GM18505 (cell line): ENCODE measurements around the gene GALNT5.
"Not testable (repeated sequence)": the region's sequence is repeated elsewhere in the genome, so short reads cannot be mapped to it uniquely, and the experiment has no call there.

Source experiments
- ATAC-seq: cut with Tn5 transposase; IDR thresholded peaks from one replicate; pipeline ENCODE4 v1.9.1; 2021; ENCODE audit not compliant: unreplicated experiment
- POLR2A ChIP-seq: IDR thresholded peaks from 4 replicates; pipeline ENCODE4 v1.6.1; 2011; ENCODE audit warnings: borderline replicate concordance; ENCODE audit not compliant: insufficient read depth, insufficient read length; ENCODE audit errors: extremely low read depth

The GALNT5 gene

DNA sequence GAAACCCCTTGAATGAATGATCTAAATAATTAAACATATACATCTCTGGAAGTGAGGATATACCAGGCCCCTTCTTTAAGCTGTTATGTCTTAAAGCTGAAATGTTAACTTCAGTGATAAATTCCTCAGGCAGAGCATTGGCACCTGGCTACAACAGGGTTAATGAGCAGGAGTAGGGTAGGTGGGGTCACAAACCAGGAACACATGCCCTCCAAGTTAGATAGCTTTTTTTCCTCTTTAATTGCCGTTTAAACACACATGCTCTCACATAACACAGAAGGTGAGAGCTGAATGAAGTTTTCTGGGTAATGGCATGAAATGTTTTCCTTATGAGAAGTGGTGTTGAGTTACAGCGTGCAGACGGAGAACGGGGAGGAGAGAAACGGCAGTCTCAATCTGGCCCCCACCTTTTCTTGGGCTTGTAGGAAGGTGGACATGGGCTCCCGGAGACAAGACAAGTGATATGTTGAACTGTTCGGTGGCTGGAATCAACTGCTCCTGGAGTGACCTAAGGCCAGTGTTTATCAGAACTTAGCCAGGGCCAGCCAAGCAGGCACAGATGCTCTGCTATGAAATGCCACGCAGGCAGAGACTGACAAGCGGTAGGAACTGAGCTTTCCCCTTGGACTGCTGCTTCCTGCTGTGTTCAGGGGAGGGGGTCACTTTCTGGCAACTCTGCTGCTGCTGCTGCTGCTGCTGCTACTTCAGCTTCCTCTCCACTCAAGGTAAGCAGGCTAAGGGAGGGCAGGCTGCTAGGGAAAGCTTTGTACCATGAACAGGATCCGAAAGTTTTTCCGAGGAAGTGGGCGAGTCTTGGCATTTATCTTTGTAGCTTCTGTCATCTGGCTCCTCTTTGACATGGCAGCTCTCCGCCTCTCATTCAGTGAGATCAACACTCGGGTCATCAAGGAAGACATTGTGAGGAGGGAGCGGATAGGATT, at the start of gene GALNT5:
Gene GALNT5 (plus strand): TSS at position 394 of the 941 bp plus-strand sequence. CDS start 378 bp downstream, at position 772.
- TF ChIP-seq POLR2A = no peak
- ATAC-seq = no peak

DNA sequence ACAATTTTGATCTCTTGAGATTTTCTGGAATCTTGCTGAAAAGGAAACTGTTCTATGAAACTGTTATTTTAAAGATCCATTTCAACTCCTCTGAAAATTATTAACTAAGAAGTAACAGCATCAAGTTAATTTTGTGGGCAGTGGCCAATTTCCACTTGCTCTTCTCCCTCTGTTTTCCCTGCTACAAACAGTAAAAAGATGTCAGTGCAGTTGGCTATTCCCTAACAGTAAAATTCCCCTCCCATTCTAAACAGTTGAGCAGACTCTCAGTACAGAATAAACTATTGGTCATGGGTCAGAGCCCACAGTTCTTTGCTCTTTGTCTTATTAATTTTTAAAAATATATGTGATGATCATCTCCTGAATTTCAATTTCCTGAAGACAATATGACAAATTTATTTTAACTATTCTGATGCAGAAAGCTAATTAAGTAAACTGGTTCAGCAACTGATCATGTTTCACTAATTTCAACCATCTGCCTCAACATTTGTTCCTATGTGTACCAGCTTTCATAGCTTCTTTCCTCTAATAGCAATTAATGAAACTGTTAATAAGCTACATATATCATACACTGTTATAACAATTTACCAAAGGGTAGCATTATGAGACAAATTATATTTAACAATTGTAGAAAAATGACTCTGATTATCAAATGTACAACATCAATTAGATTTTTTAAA, 41.1 kb upstream of the GALNT5 start:
- no peak for TF ChIP-seq POLR2A
- ATAC-seq = no peak

- TF ChIP-seq POLR2A = no peak
- ATAC-seq = no peak
Observed at GRCh38 chr2:157217409-157217808, 40.1 kb upstream of the GALNT5 start.

- no peak for ATAC-seq
- TF ChIP-seq POLR2A = no peak
Observed at GRCh38 chr2:157218911-157219310, 38.6 kb upstream of the GALNT5 start.

DNA sequence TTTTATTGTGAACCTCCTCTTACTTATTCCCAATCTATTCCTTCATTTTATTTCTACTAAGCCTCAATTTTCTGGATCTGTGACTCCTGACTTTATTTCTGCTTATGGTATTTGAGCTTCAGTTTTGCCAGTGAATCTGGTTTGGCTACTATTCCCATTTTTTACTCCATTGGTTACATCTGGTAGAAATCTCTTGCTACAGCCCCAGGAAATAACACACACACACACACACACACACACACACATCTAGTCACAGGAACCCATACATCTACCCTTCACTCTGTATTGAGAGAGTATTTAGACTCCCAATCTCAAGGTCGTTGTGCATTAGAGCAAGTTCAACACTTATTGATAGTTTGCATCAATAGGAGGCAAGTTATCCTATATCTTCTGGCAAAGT, 37.0 kb upstream of the GALNT5 start:
- TF ChIP-seq POLR2A = no peak
- ATAC-seq = no peak

GRCh38 chr2:157221394-157221988, 36.0 kb upstream of the GALNT5 start:
- no peak for TF ChIP-seq POLR2A
- no peak for ATAC-seq

- ATAC-seq = no peak
- TF ChIP-seq POLR2A = no peak
Observed at GRCh38 chr2:157223624-157224205, 33.8 kb upstream of the GALNT5 start.

DNA sequence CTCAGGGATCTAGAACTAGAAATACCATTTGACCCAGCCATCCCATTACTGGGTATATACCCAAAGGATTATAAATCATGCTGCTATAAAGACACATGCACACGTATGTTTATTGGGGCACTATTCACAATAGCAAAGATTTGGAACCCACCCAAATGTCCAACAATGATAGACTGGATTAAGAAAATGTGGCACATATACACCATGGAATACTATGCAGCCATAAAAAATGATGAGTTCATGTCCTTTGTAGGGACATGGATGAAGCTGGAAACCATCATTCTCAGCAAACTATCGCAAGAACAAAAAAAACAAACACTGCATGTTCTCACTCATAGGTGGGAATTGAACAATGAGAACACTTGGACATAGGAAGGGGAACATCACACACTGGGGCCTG, 33.1 kb upstream of the GALNT5 start:
- ATAC-seq = not testable (repeated sequence)

DNA sequence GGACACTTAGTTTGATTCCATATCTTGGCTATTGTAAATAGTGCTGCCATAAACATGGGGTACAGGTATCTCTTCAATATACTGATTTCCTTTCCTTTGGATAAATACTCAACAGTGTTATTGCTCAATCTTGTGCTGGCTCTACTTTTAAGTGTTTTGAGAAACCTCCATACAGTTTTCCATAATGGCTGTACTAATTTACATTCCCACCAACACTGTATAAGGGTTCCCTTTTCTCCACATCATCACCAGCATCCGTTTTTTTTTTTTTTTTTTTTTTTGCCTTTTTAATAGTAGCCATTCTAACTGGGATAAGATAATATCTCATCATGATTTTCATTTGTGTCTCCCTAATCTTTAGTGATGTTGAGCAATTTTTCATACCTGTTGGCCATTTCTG, 29.9 kb upstream of the GALNT5 start:
- no peak for TF ChIP-seq POLR2A
- no peak for ATAC-seq

GRCh38 chr2:157228946-157229345, 28.6 kb upstream of the GALNT5 start:
- ATAC-seq = no peak
- TF ChIP-seq POLR2A = no peak

- TF ChIP-seq POLR2A = no peak
- ATAC-seq = no peak
Observed at GRCh38 chr2:157229572-157229971, 27.9 kb upstream of the GALNT5 start.

GRCh38 chr2:157231476-157231875, 26.0 kb upstream of the GALNT5 start:
- no peak for TF ChIP-seq POLR2A
- no peak for ATAC-seq

GRCh38 chr2:157233506-157233905, 24.0 kb upstream of the GALNT5 start:
- no peak for TF ChIP-seq POLR2A
- ATAC-seq = no peak
